GM18870 (cell line): ENCODE results near the gene TUBGCP5.

Experiments
- ATAC-seq: cut with Tn5 transposase; IDR thresholded peaks from one replicate; pipeline ENCODE4 v1.9.1; 2021; ENCODE audit warnings: moderate library complexity; ENCODE audit not compliant: unreplicated experiment

The TUBGCP5 gene

GRCh38 chr15:22979238-22980188 lies 59.9 kb downstream of the TUBGCP5 start:
- peak; percentile 53 for ATAC-seq

- peak; percentile 41 for ATAC-seq
Observed at GRCh38 chr15:22978691-22979237, 60.6 kb downstream of the TUBGCP5 start.

GRCh38 chr15:22974745-22975144 lies 64.6 kb downstream of the TUBGCP5 start:
- ATAC-seq = no peak

- ATAC-seq = no peak
Observed at GRCh38 chr15:22973987-22974386, 65.4 kb downstream of the TUBGCP5 start.

GRCh38 chr15:22973286-22973685 lies 66.1 kb downstream of the TUBGCP5 start:
- ATAC-seq = peak; percentile 96

- no peak for ATAC-seq
Observed at GRCh38 chr15:22969489-22969888, 69.9 kb downstream of the TUBGCP5 start.

GRCh38 chr15:22968366-22968765 lies 71.0 kb downstream of the TUBGCP5 start:
- no peak for ATAC-seq

GRCh38 chr15:22967084-22967770 lies 72.1 kb downstream of the TUBGCP5 start:
- ATAC-seq = no peak

- no peak for ATAC-seq
Observed at GRCh38 chr15:22966321-22967083, 72.9 kb downstream of the TUBGCP5 start.

GRCh38 chr15:22963641-22964040 lies 75.7 kb downstream of the TUBGCP5 start:
- no peak for ATAC-seq

GRCh38 chr15:22962611-22963010 lies 76.8 kb downstream of the TUBGCP5 start:
- no peak for ATAC-seq

- ATAC-seq = no peak
Observed at GRCh38 chr15:22961762-22962161, 77.6 kb downstream of the TUBGCP5 start.

GRCh38 chr15:22960556-22960955 lies 78.8 kb downstream of the TUBGCP5 start:
- ATAC-seq = no peak

- ATAC-seq = no peak
Observed at GRCh38 chr15:22960126-22960525, 79.2 kb downstream of the TUBGCP5 start.

- no peak for ATAC-seq
Observed at GRCh38 chr15:22959321-22960101, 79.9 kb downstream of the TUBGCP5 start.

GRCh38 chr15:22958487-22959280 lies 80.7 kb downstream of the TUBGCP5 start:
- ATAC-seq = no peak

- ATAC-seq = no peak
Observed at GRCh38 chr15:22956978-22957260, 82.5 kb downstream of the TUBGCP5 start.

- no peak for ATAC-seq
Observed at GRCh38 chr15:22956257-22956977, 83.0 kb downstream of the TUBGCP5 start.

GRCh38 chr15:22955544-22956119 lies 83.7 kb downstream of the TUBGCP5 start:
- no peak for ATAC-seq
